ENCODE results near the gene KLF13.

The KLF13 gene

GRCh38 chr15:31385736-31386135, 59.1 kb downstream of the KLF13 start:
- DNase-seq: no peak

GRCh38 chr15:31387092-31387478, 60.5 kb downstream of the KLF13 start:
- DNase-seq: no peak

- no peak for DNase-seq
These were observed 61.0 kb downstream of the KLF13 start for GRCh38 chr15:31387479-31388118.

- no peak for DNase-seq
These were observed 62.9 kb downstream of the KLF13 start for GRCh38 chr15:31389576-31389975.

- DNase-seq: no peak
These were observed 63.4 kb downstream of the KLF13 start for GRCh38 chr15:31390029-31390428.

GRCh38 chr15:31390777-31391486, 64.3 kb downstream of the KLF13 start:
- no peak for DNase-seq

- peak; percentile 82 for DNase-seq
These were observed 65.3 kb downstream of the KLF13 start for GRCh38 chr15:31391687-31392671.

- DNase-seq: no peak
These were observed 66.2 kb downstream of the KLF13 start for GRCh38 chr15:31392761-31393401.

GRCh38 chr15:31393444-31394091, 66.9 kb downstream of the KLF13 start:
- DNase-seq: no peak

GRCh38 chr15:31396881-31397560, 70.4 kb downstream of the KLF13 start:
- DNase-seq: peak; percentile 63

- no peak for DNase-seq
These were observed 71.4 kb downstream of the KLF13 start for GRCh38 chr15:31397851-31398661.

- DNase-seq: no peak
These were observed 72.2 kb downstream of the KLF13 start for GRCh38 chr15:31398677-31399301.

GRCh38 chr15:31399544-31400171, 73.0 kb downstream of the KLF13 start:
- peak; percentile 38 for DNase-seq

- DNase-seq: no peak
These were observed 73.7 kb downstream of the KLF13 start for GRCh38 chr15:31400222-31400927.

GRCh38 chr15:31401282-31401681, 74.6 kb downstream of the KLF13 start:
- DNase-seq: no peak

GRCh38 chr15:31402003-31402402, 75.4 kb downstream of the KLF13 start:
- DNase-seq: no peak

GRCh38 chr15:31402511-31403056, 75.9 kb downstream of the KLF13 start:
- DNase-seq: peak; percentile 87

- peak; percentile 78 for DNase-seq
These were observed 76.5 kb downstream of the KLF13 start for GRCh38 chr15:31403096-31403495.

- peak; percentile 62 for DNase-seq
These were observed 77.0 kb downstream of the KLF13 start for GRCh38 chr15:31403606-31404005.
